GM12872 (cell line): ENCODE measurements around the gene APOL5.

Source experiments
- TF ChIP-seq, protein P1 (sequence below): IDR thresholded peaks from 3 replicates; pipeline ENCODE4 v1.5.1; 2011; ENCODE audit warnings: low read depth, mild to moderate bottlenecking, low read length, moderate library complexity; ENCODE audit not compliant: insufficient read depth

Gene APOL5

DNA sequence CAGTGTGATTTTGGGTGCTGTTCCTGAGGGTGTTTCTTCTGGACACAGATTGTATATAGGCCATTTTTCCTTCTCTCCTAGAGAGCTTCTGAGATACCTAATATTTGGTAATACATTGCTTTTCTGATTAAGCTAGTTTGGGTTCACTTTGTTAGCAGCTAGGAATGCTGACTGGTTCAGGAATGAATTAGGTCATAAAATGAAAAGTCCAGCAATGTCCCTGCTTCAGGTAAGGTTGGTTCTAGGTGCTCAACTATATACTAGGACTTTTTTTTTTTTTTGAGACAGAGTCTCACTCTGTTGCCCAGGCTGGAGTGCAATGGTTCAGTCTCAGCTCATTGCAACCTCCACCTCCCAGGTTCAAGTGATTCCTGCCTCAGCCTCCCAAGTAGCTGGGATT is 32.9 kb upstream of the APOL5 start:
- TF ChIP-seq, protein P1, sequence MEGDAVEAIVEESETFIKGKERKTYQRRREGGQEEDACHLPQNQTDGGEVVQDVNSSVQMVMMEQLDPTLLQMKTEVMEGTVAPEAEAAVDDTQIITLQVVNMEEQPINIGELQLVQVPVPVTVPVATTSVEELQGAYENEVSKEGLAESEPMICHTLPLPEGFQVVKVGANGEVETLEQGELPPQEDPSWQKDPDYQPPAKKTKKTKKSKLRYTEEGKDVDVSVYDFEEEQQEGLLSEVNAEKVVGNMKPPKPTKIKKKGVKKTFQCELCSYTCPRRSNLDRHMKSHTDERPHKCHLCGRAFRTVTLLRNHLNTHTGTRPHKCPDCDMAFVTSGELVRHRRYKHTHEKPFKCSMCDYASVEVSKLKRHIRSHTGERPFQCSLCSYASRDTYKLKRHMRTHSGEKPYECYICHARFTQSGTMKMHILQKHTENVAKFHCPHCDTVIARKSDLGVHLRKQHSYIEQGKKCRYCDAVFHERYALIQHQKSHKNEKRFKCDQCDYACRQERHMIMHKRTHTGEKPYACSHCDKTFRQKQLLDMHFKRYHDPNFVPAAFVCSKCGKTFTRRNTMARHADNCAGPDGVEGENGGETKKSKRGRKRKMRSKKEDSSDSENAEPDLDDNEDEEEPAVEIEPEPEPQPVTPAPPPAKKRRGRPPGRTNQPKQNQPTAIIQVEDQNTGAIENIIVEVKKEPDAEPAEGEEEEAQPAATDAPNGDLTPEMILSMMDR, result no peak

DNA sequence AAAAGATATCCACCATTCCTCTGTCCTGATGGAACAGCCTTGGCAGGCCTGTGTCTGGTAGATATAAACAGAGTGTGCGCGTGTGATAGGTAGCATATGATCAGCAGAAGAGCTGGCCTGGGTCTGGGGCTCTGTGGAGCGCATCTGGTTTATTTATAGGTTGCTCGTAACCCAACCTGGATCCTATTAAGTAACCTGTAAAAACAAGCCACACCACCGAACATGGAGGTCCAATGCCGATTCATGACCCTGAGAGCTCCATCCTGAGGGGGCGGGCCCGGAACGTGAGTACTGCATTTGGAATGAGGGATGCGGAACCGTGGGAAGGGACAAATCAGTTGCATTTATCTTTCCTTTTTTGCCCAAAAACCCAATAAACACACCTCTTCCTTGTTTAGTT is 31.9 kb upstream of the APOL5 start:
- TF ChIP-seq, protein P1, result no peak

DNA sequence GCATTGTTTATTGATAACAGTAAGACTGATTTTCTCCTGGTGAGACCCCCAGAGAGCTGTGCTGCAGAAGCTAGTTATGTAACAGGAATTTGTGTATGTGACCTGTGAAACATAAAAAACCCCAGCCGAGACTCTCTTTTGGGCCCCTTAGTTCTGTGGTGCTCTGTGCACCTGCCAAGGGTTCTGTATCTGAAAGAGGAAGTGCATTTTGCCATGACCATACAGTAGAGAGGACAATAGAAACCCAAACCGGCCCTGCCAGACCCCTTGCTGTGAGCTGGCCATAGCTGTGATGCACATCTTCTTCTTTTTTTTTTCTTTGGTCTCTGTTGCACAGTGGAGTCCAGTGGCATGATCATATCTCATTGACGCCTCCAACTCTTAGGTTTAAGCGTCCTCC is 31.4 kb upstream of the APOL5 start:
- TF ChIP-seq, protein P1, result no peak

DNA sequence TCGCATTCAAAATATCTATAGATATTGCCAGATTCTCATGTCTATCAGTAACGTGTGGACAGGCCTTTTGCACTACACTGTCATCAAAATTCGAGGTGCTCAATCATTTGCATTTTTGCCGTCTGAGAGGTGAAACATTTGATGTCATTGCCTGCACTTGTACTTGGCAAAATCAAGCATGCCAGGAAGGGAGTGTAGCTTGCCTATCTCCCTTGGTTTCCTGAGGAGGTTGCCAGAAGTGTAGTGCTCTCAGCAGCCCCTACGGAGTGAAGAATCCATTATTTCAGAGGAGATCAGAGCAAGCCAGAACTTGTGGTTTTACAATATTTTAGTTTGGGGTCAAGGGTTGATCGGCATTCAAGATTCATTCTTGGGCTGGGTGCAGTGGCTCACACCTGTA is 30.2 kb upstream of the APOL5 start:
- TF ChIP-seq, protein P1, result no peak

DNA sequence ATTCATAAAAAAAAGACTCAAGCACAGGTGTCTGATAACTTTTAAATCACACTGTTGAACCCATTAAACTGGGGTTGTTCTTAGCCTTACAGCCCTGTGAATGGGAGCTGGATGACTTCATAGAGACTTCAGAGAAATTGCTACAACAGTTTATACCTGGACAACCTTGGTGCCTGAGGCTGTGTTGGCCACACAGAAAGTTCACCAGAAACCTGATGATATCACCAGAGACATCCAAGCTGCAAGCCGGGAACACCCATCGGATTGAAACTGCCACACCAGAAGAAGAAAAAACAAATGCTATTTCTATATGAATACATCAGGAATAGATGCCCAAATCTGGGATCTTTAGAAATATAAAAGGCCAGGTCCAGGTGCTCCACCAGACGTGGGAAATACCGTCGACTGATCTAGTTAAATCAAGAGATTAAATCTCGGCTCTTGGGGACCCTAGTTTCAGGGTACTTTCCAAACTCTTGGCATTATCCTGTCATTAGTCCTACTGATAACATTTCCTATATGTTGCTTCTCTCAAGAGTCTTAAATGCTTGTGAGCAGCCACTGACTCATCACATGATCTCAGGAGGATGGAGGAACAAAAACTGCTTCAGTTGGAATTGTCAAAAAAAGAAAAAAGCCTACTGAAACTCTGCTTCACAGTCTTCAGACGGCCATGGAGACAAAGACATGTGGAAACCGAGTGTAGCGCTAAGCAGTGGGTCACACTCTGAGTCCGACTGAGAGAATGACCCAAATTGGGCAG is 28.6 kb upstream of the APOL5 start:
- TF ChIP-seq, protein P1, result no peak

DNA sequence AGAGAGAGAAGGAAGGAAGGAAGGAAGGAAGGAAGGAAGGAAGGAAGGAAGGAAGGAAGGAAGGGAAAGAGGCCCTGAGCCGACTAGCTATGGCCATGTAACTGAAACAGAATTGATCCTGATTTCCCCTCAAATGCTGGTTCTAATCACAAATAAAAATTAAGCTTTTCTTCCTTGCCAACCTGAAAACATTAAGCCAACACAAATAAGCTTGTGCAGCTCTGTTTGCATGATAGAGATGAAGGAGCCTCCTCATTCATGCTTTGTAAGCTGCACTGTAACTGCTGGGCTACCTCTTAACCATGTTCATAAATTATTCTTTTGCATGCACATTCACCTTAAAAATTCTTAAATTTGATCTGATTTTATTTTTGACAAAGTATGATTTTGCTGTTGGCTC is 27.7 kb upstream of the APOL5 start:
- TF ChIP-seq, protein P1, result no peak

DNA sequence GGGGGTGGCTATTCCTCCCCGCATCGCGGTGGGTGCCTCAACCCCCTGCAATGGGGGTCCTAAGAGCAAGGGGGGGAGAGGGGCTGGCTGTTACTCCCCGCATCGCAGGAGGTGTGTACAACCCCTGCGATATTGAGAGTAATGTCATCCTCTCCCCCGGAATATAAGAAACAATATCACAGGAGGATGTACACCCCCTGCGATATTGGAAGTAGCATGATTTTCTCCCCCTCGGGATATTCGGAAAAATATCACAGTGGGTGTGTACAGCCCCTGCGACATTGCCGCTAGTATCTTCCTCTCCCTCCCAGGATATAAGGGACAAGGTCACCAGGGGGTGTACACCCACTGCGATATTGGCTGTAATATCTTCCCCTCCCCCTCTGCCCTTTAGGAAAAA is 22.5 kb upstream of the APOL5 start:
- TF ChIP-seq, protein P1, result no peak
